CD4-positive, alpha-beta T cell treated with Interleukin-4 for 1 hour (primary cell): ENCODE results near the gene SYT1.

Experiments
- DNase-seq, 2 donors: peaks; one replicate each; pipeline ENCODE4 v3.0.0-alpha.2; 2020 to 2022

SYT1 gene

DNA sequence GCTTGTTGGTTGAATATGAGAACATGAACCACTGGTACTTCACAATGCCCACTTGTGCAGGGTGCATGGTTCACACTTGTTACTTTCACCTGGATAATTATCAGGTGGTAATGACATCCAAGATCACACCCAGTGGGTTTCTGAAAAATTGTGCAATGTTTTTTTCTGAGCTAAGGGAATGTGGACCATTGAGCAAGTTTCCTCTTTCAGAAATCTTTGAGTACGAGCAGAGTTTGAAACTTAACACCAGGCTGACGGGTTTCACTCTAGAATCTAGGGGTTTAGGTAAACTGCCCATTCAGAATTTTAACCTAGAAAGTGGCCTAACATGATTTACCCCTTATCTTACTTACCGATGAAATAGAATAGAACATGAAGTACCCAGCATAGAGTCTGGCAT, 436.6 kb downstream of the SYT1 start:
- no peak for DNase-seq

DNA sequence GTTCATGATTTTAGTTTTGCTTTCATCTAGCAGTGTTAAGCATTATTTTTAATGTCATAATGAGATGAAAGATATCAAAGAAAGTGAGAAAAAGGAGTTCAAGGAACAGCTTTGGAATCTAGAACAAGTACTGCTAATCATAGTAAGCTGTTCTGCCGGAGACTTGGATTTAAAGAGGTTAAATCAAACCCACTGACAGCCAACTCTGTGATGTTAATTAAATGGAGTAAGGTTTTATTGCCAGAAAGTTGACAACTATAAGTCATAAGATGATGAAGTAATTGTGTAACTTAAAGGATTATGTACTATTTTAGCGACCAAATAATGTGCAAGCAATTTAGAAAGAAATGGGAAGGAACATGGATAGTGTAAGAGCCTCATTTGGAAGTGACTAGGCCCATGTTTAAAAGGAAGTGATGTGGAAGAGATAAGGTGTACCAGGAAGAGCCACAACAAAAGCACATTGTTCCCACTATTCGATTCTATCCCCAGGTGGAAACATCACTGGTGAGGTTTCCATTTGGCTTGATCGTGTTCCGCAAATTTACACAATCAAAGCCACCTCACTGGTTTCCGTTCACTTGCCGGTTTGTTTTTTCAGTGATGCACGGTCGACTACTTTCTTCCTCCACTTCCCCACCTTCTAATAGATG, 437.7 kb downstream of the SYT1 start:
- no peak for DNase-seq

GRCh38 chr12:79307340-79307739, 442.8 kb downstream of the SYT1 start:
- no peak for DNase-seq

DNA sequence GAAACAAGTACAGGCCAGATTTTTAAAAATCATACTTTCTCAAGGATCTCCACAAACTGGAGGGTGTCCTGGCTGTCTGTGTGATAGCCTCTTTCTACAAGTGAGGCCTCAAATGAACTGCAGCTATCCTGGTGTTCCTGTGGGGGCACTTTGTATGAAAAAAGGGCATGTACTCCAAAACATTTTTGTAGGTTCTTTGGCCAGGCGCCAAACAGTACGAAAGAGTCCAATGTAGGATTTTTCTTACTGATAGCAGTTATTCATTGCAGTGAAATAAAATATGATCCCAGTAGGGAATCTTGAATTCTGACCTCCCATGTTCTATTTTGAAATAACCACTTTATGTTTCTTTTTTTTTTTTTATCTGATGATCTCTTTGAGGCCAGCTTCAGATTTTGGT, 444.5 kb downstream of the SYT1 start:
- DNase-seq, result no peak

DNA sequence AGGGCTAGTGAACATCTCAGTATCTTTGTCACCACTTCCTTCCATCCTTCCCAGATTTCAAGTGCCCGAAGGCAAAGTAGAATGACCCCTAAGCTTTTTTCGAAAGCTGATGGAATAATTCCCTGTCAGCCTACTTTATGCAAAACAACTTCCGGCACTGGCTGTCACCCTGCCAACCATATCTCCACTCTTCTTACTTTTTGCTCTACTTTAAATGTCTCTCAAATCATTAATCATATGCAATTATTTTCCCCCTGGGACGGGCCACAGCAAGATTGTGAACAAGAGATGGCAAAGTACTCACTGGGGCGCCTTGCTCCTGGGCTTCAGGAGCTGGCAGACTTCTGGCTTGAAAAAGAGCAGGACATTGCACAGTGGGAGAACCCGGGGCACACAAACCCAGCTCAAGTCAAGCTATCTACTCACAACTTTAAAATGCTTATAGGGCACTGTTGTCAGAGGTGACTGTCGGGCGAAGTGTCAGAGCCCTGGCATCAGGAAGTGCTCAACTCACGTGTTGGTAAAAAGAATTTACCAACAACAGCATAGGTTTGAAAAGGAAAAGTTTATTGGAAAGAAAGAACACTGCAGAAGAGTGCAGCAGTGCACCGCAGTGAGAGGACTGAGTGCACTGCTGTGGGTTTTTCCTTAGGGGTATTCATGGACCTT, 452.7 kb downstream of the SYT1 start:
- no peak for DNase-seq

DNA sequence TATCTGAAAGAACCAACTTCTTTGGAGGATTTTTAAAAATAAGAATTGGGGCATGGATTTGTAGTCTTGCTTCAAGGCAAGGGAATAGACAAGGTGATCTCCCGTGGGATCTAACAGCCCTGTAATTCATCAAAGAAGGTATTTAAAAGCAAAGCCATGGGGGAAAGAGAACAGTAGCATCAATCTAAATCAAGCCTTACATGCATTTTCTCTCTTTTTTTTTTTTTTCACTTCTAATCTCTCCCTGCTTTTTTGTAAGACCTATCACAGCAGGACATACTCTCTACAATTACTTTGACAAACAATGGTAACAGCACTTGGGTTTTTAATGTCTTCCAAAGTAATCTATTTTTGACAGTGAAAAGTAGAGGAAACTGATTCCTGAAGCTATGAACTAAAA, 458.3 kb downstream of the SYT1 start:
- DNase-seq, result no peak

GRCh38 chr12:79324571-79324970, 460.0 kb downstream of the SYT1 start:
- DNase-seq, result no peak

DNA sequence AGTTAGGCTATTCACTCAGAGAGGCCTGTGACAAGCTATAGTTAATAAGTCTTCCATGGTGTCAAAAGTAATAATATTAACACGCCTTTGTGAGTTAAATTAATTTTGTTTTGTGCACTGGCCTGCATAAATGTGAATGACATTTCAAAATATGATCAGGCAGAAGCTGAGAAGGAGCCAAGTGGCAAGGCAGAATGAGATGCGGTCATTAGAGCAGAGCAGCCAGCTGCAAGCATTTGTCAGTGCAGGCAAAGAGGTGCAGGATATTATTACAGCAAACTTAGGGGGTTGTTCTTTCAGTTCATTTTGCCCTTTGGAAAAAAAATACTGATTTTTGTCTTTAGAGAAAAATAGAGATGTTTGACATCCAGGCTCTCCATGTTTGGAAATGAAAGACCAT, 461.6 kb downstream of the SYT1 start:
- DNase-seq, result no peak

DNA sequence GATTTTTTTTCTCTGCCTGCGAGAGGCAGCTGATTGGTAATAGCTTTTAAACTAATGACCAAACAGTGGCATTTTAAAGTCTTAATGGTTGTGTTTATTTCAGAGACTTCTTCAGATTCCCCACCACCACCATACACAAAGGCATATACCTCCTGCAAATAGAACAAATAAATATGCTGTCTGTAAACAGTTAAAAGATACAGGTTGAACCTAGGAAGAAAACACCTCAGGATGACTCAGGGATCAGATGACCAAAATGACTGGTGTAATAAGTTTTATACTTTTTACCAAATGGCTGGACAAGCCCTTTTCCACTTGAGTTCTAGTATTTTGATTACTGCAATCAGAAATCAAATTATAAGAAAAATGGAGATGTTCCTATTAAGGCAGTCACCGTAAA, 462.1 kb downstream of the SYT1 start:
- DNase-seq, result no peak

- DNase-seq, result no peak
Observed at GRCh38 chr12:79327465-79327864, 462.9 kb downstream of the SYT1 start.

GRCh38 chr12:79329933-79330332, 465.4 kb downstream of the SYT1 start:
- no peak for DNase-seq

DNA sequence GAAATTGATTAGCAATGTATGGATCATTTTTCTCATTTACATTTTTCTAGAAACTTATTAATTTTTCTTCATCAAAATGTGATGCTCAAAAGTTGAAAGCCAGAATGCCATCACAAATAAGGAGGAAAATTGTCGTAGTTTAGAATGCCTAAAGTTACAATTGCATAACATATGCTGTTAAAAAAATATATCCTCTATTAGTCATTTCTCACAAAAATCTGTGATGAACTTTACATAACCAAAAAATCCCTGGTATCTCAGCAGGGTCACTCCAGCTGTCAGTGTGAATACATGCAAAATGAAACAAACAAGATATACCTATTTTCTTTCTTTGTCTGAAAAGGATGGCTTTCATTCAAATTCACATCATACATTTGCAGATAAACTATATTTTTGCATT, 467.3 kb downstream of the SYT1 start:
- DNase-seq, result no peak

- no peak for DNase-seq
Observed at GRCh38 chr12:79333144-79333543, 468.6 kb downstream of the SYT1 start.

DNA sequence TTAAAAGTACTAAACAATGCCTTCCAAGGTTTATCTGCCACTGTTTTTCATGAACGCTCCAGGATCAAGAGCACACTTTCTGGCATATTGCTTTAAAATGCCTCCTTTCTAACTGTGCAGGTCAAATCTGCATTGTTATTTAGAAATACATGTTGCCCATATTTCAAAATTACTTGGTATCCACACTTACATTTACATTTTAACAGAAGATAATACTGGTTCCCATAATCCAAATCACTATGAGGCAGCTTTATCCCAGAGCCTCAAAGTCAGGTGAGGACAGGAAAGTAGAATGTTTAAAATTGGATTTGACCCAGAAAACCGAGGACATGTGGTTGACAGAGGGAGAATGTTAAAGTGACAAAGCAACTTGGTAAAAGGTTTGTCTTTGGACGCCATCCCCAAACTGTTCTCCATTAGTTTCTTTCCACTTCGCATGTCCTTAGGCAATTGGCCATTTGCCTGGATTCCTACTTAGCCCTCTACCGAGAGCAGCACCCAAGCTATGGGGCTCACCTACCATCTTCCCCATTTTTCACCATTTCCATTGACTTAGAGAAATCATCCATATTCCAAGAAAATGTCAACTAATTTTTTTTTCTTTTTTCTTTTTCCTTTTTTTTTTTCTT, 473.2 kb downstream of the SYT1 start:
- no peak for DNase-seq

DNA sequence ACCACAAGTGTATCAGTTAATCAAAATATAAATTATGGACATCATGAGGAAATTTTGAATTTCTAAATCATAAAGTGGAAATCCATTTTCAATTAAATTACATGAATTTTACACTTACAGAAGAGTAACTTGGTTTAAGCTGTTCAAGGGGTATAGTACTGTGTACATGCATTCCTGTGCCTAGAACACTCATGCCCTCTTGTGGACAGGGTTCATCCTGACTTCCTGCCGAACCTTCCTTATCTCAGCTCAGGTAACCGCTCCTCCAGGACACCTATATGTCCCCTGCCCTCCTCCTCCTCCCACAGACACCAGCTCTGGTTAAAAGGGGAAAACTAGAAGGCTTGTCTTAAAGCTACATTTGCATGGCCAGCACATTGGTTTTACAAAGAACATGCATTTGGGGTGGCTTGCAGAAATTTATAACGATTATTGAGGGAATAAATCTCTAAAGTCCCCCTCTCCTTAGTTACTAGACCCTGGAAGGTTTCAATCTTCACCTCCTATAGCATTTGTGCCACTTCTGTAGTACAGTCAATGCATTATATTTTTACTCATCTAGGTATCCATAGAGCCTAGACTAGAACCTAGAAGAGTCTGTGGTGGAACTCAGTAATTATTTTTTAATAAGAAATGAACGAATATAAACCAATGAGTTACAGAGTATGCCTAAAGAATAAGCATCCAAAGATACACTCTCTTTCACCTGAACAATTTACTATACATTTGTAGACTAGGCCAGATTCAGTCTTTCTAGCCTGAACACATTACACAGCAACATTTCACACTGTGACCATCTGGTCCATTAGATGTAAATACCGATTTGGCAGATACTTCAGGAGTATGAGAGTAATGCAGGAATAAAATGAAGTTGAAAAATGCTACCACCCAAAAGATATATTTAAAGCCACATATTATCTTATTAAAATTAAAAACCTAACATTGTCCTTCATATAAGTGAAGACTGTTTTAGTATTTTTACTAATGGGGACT, 480.6 kb downstream of the SYT1 start:
- DNase-seq, result no peak

DNA sequence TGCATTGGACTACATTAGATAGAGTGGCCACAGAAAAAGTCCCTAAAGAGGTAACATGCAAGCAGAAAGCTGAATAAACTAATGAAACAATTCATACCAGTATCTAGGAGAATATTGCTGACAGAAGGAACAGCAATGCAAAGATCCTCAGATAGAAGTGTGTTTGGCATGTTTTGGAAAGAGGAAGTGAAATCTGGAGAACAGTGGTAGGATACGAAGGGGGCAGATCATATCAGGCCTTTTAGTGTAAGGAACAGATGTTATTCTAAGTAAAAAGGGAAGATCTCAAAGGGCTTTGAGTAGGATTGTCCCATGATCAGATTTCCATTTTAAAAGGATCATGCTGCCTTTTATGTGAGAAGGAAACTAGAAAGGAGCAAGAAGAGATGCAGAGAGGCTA, 483.3 kb downstream of the SYT1 start:
- no peak for DNase-seq

DNA sequence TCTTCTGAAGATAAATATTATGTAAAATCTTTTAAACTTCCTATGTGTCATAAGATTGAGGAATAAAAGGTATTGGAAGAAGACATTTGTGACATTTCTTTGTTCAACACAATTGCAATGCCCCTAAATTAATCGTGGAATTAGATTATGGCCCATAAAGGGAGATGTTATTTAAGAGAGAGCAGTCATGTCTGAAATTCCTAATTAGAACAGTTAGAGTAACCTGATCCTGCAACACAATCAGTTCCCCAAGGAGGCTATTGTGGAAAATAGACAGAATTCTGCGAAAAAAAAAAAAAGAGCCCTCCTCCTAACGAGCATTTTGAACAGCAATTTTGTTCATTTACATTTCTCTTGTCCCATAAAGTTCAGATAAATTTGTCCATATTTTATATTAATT, 486.7 kb downstream of the SYT1 start:
- no peak for DNase-seq

GRCh38 chr12:79356216-79356615, 491.6 kb downstream of the SYT1 start:
- no peak for DNase-seq

DNA sequence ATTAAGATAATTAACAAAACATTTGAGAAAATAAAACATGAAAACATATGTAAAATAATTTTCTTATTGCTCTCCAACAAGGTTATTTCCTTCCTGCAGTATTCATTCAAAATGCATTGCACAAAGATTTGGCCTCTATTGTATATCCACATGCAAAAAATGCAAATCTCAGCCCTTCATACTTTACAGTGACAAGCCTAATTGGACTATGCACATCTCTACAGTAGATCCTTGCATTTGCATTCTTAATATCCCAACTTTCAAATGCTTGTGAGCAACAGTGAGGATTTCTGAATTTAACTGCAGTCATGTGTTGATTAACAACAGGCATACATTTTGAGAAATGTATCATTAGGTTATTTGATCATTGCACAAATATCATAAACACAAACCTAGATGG, 492.5 kb downstream of the SYT1 start:
- DNase-seq, result no peak

GRCh38 chr12:79358716-79359300, 494.2 kb downstream of the SYT1 start:
- DNase-seq, result no peak

- no peak for DNase-seq
Observed at GRCh38 chr12:79360286-79360685, 495.7 kb downstream of the SYT1 start.

- no peak for DNase-seq
Observed at GRCh38 chr12:79360936-79361335, 496.4 kb downstream of the SYT1 start.

DNA sequence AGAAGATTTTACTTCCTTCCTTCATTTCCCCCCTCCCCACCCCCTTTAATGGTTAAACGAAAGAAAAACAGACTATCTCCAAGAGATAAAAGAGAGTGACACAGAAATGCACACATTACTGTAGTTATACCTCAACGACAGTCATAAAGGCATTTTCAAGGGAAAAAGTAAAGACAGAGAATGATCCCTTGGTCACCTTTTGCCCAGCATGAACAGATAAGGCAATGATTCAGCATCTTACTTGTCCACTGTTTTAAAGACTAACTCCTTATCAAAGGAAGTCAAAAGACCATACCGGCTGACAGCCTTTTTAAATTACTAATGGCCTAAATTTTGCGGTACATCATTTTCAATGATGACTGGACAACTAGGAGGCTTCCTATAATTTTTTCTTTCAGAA, 499.6 kb downstream of the SYT1 start:
- no peak for DNase-seq
